ENCODE results near the gene ITGA1. TPM values are rescaled to one million over a fixed set of nuclear protein-coding genes. Genes with fewer than 3 reads are reported as not detected.

The ITGA1 gene
- total RNA-seq, 1 experiment from 2014 or later: 20.2 TPM

GRCh38 chr5:52767766-52768480 is 19.8 kb upstream of the ITGA1 start:
- no peak for DNase-seq
- Mint-ChIP-seq H3K27ac (ENCODE audit: unreplicated experiment) (no peak overlapping the region), H3K4me1 (ENCODE audit: low read depth, unreplicated experiment) (no peaks in the 10 kb centered on the region), H3K9me3 (ENCODE audit: low read depth, unreplicated experiment) (no peaks in the 10 kb centered on the region), H3K27me3 (ENCODE audit: unreplicated experiment) (no peaks in the 10 kb centered on the region), H3K36me3 (ENCODE audit: insufficient read depth, unreplicated experiment) (no peaks in the 10 kb centered on the region), H3K4me3 (ENCODE audit: low read depth, unreplicated experiment) (no peak overlapping the region)
- CTCF ChIA-PET: interaction anchor here (0.6 to 1.2 kb wide), 3 partner anchors 10 to 65 kb away, joined by 3 read pairs; no protein-coding TSS in a partner anchor
- TF ChIP-seq, protein P1, sequence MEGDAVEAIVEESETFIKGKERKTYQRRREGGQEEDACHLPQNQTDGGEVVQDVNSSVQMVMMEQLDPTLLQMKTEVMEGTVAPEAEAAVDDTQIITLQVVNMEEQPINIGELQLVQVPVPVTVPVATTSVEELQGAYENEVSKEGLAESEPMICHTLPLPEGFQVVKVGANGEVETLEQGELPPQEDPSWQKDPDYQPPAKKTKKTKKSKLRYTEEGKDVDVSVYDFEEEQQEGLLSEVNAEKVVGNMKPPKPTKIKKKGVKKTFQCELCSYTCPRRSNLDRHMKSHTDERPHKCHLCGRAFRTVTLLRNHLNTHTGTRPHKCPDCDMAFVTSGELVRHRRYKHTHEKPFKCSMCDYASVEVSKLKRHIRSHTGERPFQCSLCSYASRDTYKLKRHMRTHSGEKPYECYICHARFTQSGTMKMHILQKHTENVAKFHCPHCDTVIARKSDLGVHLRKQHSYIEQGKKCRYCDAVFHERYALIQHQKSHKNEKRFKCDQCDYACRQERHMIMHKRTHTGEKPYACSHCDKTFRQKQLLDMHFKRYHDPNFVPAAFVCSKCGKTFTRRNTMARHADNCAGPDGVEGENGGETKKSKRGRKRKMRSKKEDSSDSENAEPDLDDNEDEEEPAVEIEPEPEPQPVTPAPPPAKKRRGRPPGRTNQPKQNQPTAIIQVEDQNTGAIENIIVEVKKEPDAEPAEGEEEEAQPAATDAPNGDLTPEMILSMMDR (IDR thresholded peaks at IDR 0.05; ENCODE audit: unreplicated experiment): no peak
- BruUV-seq (replicated peaks): no TSS peak
- intact Hi-C loops (cut with micrococcal nuclease; ENCODE audit: unreplicated experiment): no loop called here

GRCh38 chr5:52769061-52769460 is 18.7 kb upstream of the ITGA1 start:
- no TSS peak for BruUV-seq (replicated peaks)
- TF ChIP-seq, protein P1 (IDR thresholded peaks at IDR 0.05; ENCODE audit: unreplicated experiment): no peak
- Mint-ChIP-seq H3K4me1 (ENCODE audit: low read depth, unreplicated experiment) (no peaks in the 10 kb centered on the region), H3K27ac (ENCODE audit: unreplicated experiment) (no peak overlapping the region), H3K9me3 (ENCODE audit: low read depth, unreplicated experiment) (no peaks in the 10 kb centered on the region), H3K27me3 (ENCODE audit: unreplicated experiment) (no peaks in the 10 kb centered on the region), H3K4me3 (ENCODE audit: low read depth, unreplicated experiment) (no peak overlapping the region), H3K36me3 (ENCODE audit: insufficient read depth, unreplicated experiment) (no peaks in the 10 kb centered on the region)
- no peak for DNase-seq
- CTCF ChIA-PET: interaction anchor here (1.1 kb wide), 1 partner anchor 11 kb away, joined by 3 read pairs; no protein-coding TSS in a partner anchor
- intact Hi-C loops (cut with micrococcal nuclease; ENCODE audit: unreplicated experiment): no loop called here

DNA sequence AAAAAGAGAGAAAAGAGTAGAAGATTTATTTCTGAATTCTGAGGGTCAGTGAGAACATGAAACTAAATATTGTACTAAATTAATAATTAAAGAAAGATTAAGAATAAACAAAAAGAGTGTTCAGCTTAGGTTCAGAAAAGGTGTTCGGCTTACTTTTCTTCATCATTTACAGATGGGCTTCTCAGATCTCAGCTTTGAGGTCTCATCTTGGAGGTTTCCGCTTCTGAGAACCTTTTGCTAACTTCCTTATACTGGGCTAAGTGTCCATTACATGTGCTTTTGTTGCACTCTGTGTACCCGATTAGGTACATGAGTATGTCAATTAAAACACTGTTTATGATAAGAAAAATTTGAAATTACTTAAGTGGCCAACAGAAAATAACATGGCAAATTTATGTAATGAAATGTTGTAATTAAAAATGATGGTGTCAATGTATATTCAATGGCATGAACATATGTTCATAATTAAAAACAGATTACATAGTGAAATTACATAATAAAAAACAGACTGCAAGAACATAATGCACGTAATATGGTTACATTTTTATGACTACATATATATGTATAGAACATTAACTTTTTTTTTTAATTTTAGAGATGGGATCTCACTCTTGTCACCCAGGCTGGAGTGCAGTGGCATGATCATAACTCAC is 17.3 kb upstream of the ITGA1 start:
- H3K9me3 Mint-ChIP-seq (ENCODE audit: low read depth, unreplicated experiment): no peaks in the 10 kb centered on the region
- no peak overlapping the region for H3K4me3 Mint-ChIP-seq (ENCODE audit: low read depth, unreplicated experiment)
- H3K27me3 Mint-ChIP-seq (ENCODE audit: unreplicated experiment): no peaks in the 10 kb centered on the region
- BruUV-seq (replicated peaks): no TSS peak
- no peak for DNase-seq
- CTCF ChIA-PET: no interaction called here
- no peaks in the 10 kb centered on the region for H3K4me1 Mint-ChIP-seq (ENCODE audit: low read depth, unreplicated experiment)
- H3K36me3 Mint-ChIP-seq (ENCODE audit: insufficient read depth, unreplicated experiment): no peaks in the 10 kb centered on the region
- intact Hi-C loops (cut with micrococcal nuclease; ENCODE audit: unreplicated experiment): no loop called here
- H3K27ac Mint-ChIP-seq (ENCODE audit: unreplicated experiment): no peak overlapping the region
- TF ChIP-seq, protein P1 (IDR thresholded peaks at IDR 0.05; ENCODE audit: unreplicated experiment): no peak

- CTCF ChIA-PET: no interaction called here
- no TSS peak for BruUV-seq (replicated peaks)
Observed at GRCh38 chr5:52771343-52772039, 16.2 kb upstream of the ITGA1 start.

More at GRCh38 chr5:52771343-52772039, 16.2 kb upstream of the ITGA1 start:
- H3K27ac Mint-ChIP-seq (ENCODE audit: unreplicated experiment): no peak overlapping the region
- H3K9me3 Mint-ChIP-seq (ENCODE audit: low read depth, unreplicated experiment): no peaks in the 10 kb centered on the region
- no peak for DNase-seq
- intact Hi-C loops (cut with micrococcal nuclease; ENCODE audit: unreplicated experiment): no loop called here
- TF ChIP-seq, protein P1 (IDR thresholded peaks at IDR 0.05; ENCODE audit: unreplicated experiment): no peak
- no peaks in the 10 kb centered on the region for H3K27me3 Mint-ChIP-seq (ENCODE audit: unreplicated experiment)
- no peaks in the 10 kb centered on the region for H3K36me3 Mint-ChIP-seq (ENCODE audit: insufficient read depth, unreplicated experiment)
- H3K4me3 Mint-ChIP-seq (ENCODE audit: low read depth, unreplicated experiment): no peak overlapping the region
- H3K4me1 Mint-ChIP-seq (ENCODE audit: low read depth, unreplicated experiment): no peaks in the 10 kb centered on the region

Data from Calu3 (cell line).